Kidney epithelial cell (primary cell): ENCODE measurements around the gene ANKRD36C. TPM values are rescaled to one million over a fixed set of nuclear protein-coding genes. Genes with fewer than 3 reads are reported as not detected.
"Not testable (repeated sequence)": the region's sequence is repeated elsewhere in the genome, so short reads cannot be mapped to it uniquely, and the experiment has no call there.

ENCODE experiments used
- DNase-seq: peaks from one replicate; pipeline ENCODE4 v3.0.0-alpha.2; 2010; ENCODE audit warnings: low read depth
- H3K27me3 ChIP-seq: 2 replicates; pipeline ENCODE4 v1.6.0; 2011; ENCODE audit warnings: low read length; ENCODE audit not compliant: control insufficient read depth, insufficient read depth
- H3K36me3 ChIP-seq: 2 replicates; pipeline ENCODE4 v1.5.1; 2011; ENCODE audit warnings: low read length; ENCODE audit not compliant: control insufficient read depth, insufficient read depth
- H3K4me3 ChIP-seq: 2 replicates; pipeline ENCODE4 v1.5.1; 2011; ENCODE audit warnings: low read depth, mild to moderate bottlenecking, control low read depth, low read length
- CTCF ChIP-seq: IDR thresholded peaks from 2 replicates; pipeline ENCODE4 v1.5.1; 2011; ENCODE audit warnings: mild to moderate bottlenecking, moderate library complexity, low read length, control low read depth, inconsistent platforms; ENCODE audit not compliant: insufficient read depth, poor library complexity, severe bottlenecking
- total RNA-seq: library from RNA; depleted of rRNA; stranded (reverse); fragments of >200 nt; gene quantifications from 2 replicates; pipeline ENCODE4 v1.2.3, GENCODE V29; 2015

ANKRD36C gene
- total RNA-seq, 1 donor from 2014 or later, result 14.0 TPM

GRCh38 chr2:96022701-96023447 is 31.2 kb upstream of the ANKRD36C start:
- H3K4me3 ChIP-seq, H3K36me3 ChIP-seq, H3K27me3 ChIP-seq: not testable (repeated sequence)
- TF ChIP-seq CTCF, result peak; percentile 80
- DNase-seq, result peak; percentile 28

GRCh38 chr2:96022126-96022525 is 30.5 kb upstream of the ANKRD36C start:
- H3K4me3 ChIP-seq, DNase-seq, H3K36me3 ChIP-seq, H3K27me3 ChIP-seq: not testable (repeated sequence)

- DNase-seq, H3K27me3 ChIP-seq, H3K36me3 ChIP-seq: not testable (repeated sequence)
Observed at GRCh38 chr2:96021142-96021541, 29.5 kb upstream of the ANKRD36C start.

GRCh38 chr2:96019909-96020590 is 28.4 kb upstream of the ANKRD36C start:
- H3K4me3 ChIP-seq, DNase-seq, H3K27me3 ChIP-seq, H3K36me3 ChIP-seq: not testable (repeated sequence)

More at GRCh38 chr2:96021142-96021541, 29.5 kb upstream of the ANKRD36C start:
- H3K4me3 ChIP-seq, result not testable (repeated sequence)

GRCh38 chr2:96016321-96016720 is 24.7 kb upstream of the ANKRD36C start:
- DNase-seq, H3K27me3 ChIP-seq, H3K36me3 ChIP-seq, H3K4me3 ChIP-seq: not testable (repeated sequence)

- not testable (repeated sequence) for H3K27me3 ChIP-seq, DNase-seq, H3K36me3 ChIP-seq, H3K4me3 ChIP-seq
Observed at GRCh38 chr2:96012792-96013264, 21.2 kb upstream of the ANKRD36C start.

GRCh38 chr2:96012086-96012791 is 20.6 kb upstream of the ANKRD36C start:
- H3K36me3 ChIP-seq, H3K4me3 ChIP-seq, DNase-seq, H3K27me3 ChIP-seq: not testable (repeated sequence)

GRCh38 chr2:96011129-96011455 is 19.5 kb upstream of the ANKRD36C start:
- DNase-seq, result not testable (repeated sequence)

GRCh38 chr2:96010320-96011128 is 18.9 kb upstream of the ANKRD36C start:
- not testable (repeated sequence) for H3K27me3 ChIP-seq
- DNase-seq, result peak; percentile 25

More at GRCh38 chr2:96011129-96011455, 19.5 kb upstream of the ANKRD36C start:
- TF ChIP-seq CTCF, result peak; percentile 12
- H3K36me3 ChIP-seq, H3K4me3 ChIP-seq, H3K27me3 ChIP-seq: not testable (repeated sequence)

GRCh38 chr2:96009833-96010232 is 18.2 kb upstream of the ANKRD36C start:
- not testable (repeated sequence) for DNase-seq

More at GRCh38 chr2:96010320-96011128, 18.9 kb upstream of the ANKRD36C start:
- peak overlapping the region; percentile 40 for H3K4me3 ChIP-seq
- H3K36me3 ChIP-seq, result not testable (repeated sequence)

GRCh38 chr2:96008051-96008450 is 16.4 kb upstream of the ANKRD36C start:
- H3K27me3 ChIP-seq, H3K36me3 ChIP-seq, DNase-seq, H3K4me3 ChIP-seq: not testable (repeated sequence)

More at GRCh38 chr2:96009833-96010232, 18.2 kb upstream of the ANKRD36C start:
- H3K36me3 ChIP-seq, H3K27me3 ChIP-seq: not testable (repeated sequence)
- peak overlapping the region; percentile 40 for H3K4me3 ChIP-seq

- not testable (repeated sequence) for DNase-seq
Observed at GRCh38 chr2:96006248-96006647, 14.6 kb upstream of the ANKRD36C start.

More at GRCh38 chr2:96006248-96006647, 14.6 kb upstream of the ANKRD36C start:
- H3K36me3 ChIP-seq, H3K4me3 ChIP-seq, H3K27me3 ChIP-seq: not testable (repeated sequence)
